Liver (tissue), 3 donors: Measurements from ENCODE around the gene MPP3.

ENCODE experiments used
- ATF3 ChIP-seq: IDR thresholded peaks from 2 replicates; pipeline ENCODE4 v1.6.1; 2016; ENCODE audit warnings: antibody characterized with exemption
- CTCF ChIP-seq: fragments of 150-350 bp; IDR thresholded peaks from 2 replicates; pipeline ENCODE4 v1.5.1; 2017; ENCODE audit warnings: improper control_type of control experiment, low read depth, low read length; ENCODE audit not compliant: missing input control
- HNF4A ChIP-seq, 2 donors: conservative IDR thresholded peaks; 2 replicates each; pipeline ENCODE4 v1.6.1; 2016; ENCODE audit warnings: antibody characterized with exemption in 2 of 2, mild to moderate bottlenecking in 2 of 2
- RAD21 ChIP-seq, 2 donors: IDR thresholded peaks; 2 replicates each; pipeline ENCODE4 v1.6.1; 2016; ENCODE audit warnings: antibody characterized with exemption in 2 of 2, mild to moderate bottlenecking in 2 of 2
- REST ChIP-seq: IDR thresholded peaks from 2 replicates; pipeline ENCODE4 v1.6.1; 2016; ENCODE audit warnings: antibody characterized with exemption, mild to moderate bottlenecking
- donor health status: healthy.
- donor health status: healthy.

- TF ChIP-seq CTCF (no peak), HNF4A (conservative IDR thresholded peaks at IDR 0.05) (no peak), RAD21 (IDR thresholded peaks at IDR 0.05) (no peak), REST (no peak), ATF3 (no peak)
These were observed 14.0 kb downstream of the MPP3 start for GRCh38 chr17:43818966-43819365.
